HepG2 (cell line): ENCODE data around the gene NKRF. TPM values are rescaled to one million over a fixed set of nuclear protein-coding genes. Genes with fewer than 3 reads are reported as not detected.

Experiments
- ATAC-seq: fragments of 200-7000 bp; cut with Tn5 transposase; 3 replicates; pipeline ENCODE4 v1.9.1; 2020; ENCODE audit warnings: mild to moderate bottlenecking, moderate library complexity
- BruUV-seq: library from RNA; stranded (reverse); fragments of 400-500 nt; replicated peaks from 2 replicates; lab custom pipeline; 2021; lab: Mats Ljungman, UMichigan
- CTCF ChIA-PET: fragments of 300-600 bp; formaldehyde crosslinking; extraction: SDS; loops from one replicate; lab custom pipeline; 2021; ENCODE audit warnings: low total read pairs, inconsistent platforms, low intra/inter-chr PET ratio; lab: Yijun Ruan, JAX
- POLR2A ChIA-PET: fragments of 350-600 bp; sonication (Branson Sonifier 250); formaldehyde crosslinking; loops from one replicate; lab custom pipeline; 2020; ENCODE audit warnings: antibody characterized with exemption, inconsistent platforms; lab: Yijun Ruan, JAX
- DNase-seq: peaks from one replicate; pipeline ENCODE4 v3.0.0-alpha.2; 2015; ENCODE audit warnings: low spot score
- FAIRE-seq: peaks from 3 replicates; lab custom pipeline; 2011; peaks lifted over from hg19 to GRCh38; lab: Jason Lieb, UNC
- H2AFZ ChIP-seq: one replicate; pipeline ENCODE4 v1.6.1; 2011; ENCODE audit warnings: low read length, inconsistent platforms
- H3K27ac ChIP-seq: fragments of 300-600 bp; 3 replicates; pipeline ENCODE4 v1.8.0; 2011; ENCODE audit warnings: mixed run types, mild to moderate bottlenecking, mixed read lengths, low read length, inconsistent platforms; ENCODE audit not compliant: insufficient read depth; ENCODE audit errors: extremely low read length
- H3K27me3 ChIP-seq, 2 experiments: fragments of 200-600 bp in 1 of 2; 2 replicates in 1 of 2; 3 replicates in 1 of 2; pipeline versions ENCODE4 v1.6.0 to v1.8.0; 2011; ENCODE audit warnings: low read length in 2 of 2, mild to moderate bottlenecking in 2 of 2, moderate library complexity in 2 of 2, inconsistent platforms in 1 of 2; ENCODE audit not compliant: insufficient read depth in 2 of 2, control insufficient read depth in 1 of 2
- H3K36me3 ChIP-seq, 2 experiments: fragments of 200-600 bp in 1 of 2; replicated peaks in 1 of 2; 2 replicates in 1 of 2; 3 replicates in 1 of 2; pipeline versions ENCODE4 v1.5.1 to v1.8.0; 2011; ENCODE audit warnings: low read length in 2 of 2, inconsistent platforms in 1 of 2; ENCODE audit not compliant: insufficient read depth in 2 of 2, control insufficient read depth in 1 of 2
- H3K4me1 ChIP-seq: 2 replicates; pipeline ENCODE4 v1.5.1; 2012; ENCODE audit warnings: low read length, inconsistent platforms; ENCODE audit not compliant: insufficient read depth
- H3K4me2 ChIP-seq: 2 replicates; pipeline ENCODE4 v1.6.0; 2011; ENCODE audit warnings: low read depth, low read length, inconsistent platforms
- H3K4me3 ChIP-seq, 3 experiments: fragments of 200-600 bp in 1 of 3; sonication (generic), shearing (Covaris generic) in 1 of 3; replicated peaks in 1 of 3; 2 replicates each; pipeline ENCODE4 v1.5.1; 2011 to 2016; ENCODE audit warnings: low read length in 3 of 3, inconsistent platforms in 2 of 3, low read depth in 2 of 3, mild to moderate bottlenecking in 2 of 3, control low read depth in 1 of 3, mixed read lengths in 1 of 3; ENCODE audit not compliant: insufficient read depth in 1 of 3
- H3K79me2 ChIP-seq: one replicate; pipeline ENCODE4 v1.6.1; 2011; ENCODE audit warnings: low read length, inconsistent platforms; ENCODE audit not compliant: insufficient read depth
- H3K9ac ChIP-seq: 2 replicates; pipeline ENCODE4 v1.6.0; 2011; ENCODE audit warnings: mild to moderate bottlenecking, low read depth, low read length, inconsistent platforms; ENCODE audit not compliant: insufficient read depth
- H3K9me3 ChIP-seq: 2 replicates; pipeline ENCODE4 v1.5.1; 2012; ENCODE audit warnings: mild to moderate bottlenecking, low read length
- H4K20me1 ChIP-seq: 2 replicates; pipeline ENCODE4 v1.6.0; 2011; ENCODE audit warnings: inconsistent platforms, mild to moderate bottlenecking, low read length, moderate library complexity; ENCODE audit not compliant: insufficient read depth
- RBM22 ChIP-seq: fragments of 200-400 bp; formaldehyde crosslinking; optimal IDR thresholded peaks from 2 replicates; pipeline ENCODE3; 2017; ENCODE audit warnings: mild to moderate bottlenecking, low read length, moderate library complexity
- SAFB2 ChIP-seq: sonication (generic); formaldehyde crosslinking; IDR thresholded peaks from 2 replicates; pipeline ENCODE4 v1.5.1; 2020; ENCODE audit warnings: missing genetic modification reagents, low read depth, mild to moderate bottlenecking, borderline replicate concordance
- STAT5B ChIP-seq: sonication (generic); formaldehyde crosslinking; IDR thresholded peaks from 2 replicates; pipeline ENCODE4 v1.4.0; 2020; ENCODE audit warnings: missing genetic modification reagents
- ZNF782 ChIP-seq: sonication (generic); formaldehyde crosslinking; IDR thresholded peaks from 2 replicates; pipeline ENCODE4 v1.4.0; 2020; ENCODE audit warnings: missing genetic modification reagents, mild to moderate bottlenecking, borderline replicate concordance
- ZNF841 ChIP-seq: sonication (generic); formaldehyde crosslinking; IDR thresholded peaks from 2 replicates; pipeline ENCODE4 v1.8.1; 2023; ENCODE audit warnings: missing genetic modification reagents, borderline replicate concordance
- ZSCAN12 ChIP-seq: sonication (generic); formaldehyde crosslinking; IDR thresholded peaks from 2 replicates; pipeline ENCODE4 v1.9.0; 2021; ENCODE audit warnings: mild to moderate bottlenecking, missing genetic modification reagents
- WGBS: methylation state at CpG from one replicate; pipeline ENCODE4 v1.1.6; 2017; ENCODE audit warnings: low lambda C conversion rate; 5-methylcytosine and 5-hydroxymethylcytosine counted together
- in situ Hi-C: cut with HindIII; loops from 2 replicates; pipeline ENCODE4 v1.10.0; 2017; ENCODE audit warnings: low pct_unique_long_range_greater_than_20kb; ENCODE audit not compliant: extremely low pct_ligation_motif_present
- intact Hi-C: fragments of 100-400 bp; cut with micrococcal nuclease; formaldehyde crosslinking; loops from one replicate; pipeline ENCODE4 v1.10.0; 2022; ENCODE audit not compliant: unreplicated experiment
- polyA plus RNA-seq, 8 experiments: library from polyadenylated mRNA; depleted of rRNA in 3 of 8; stranded (reverse) in 7 of 8; unstranded in 1 of 8; fragments of >200 nt; fragmentation: Illumina TruSeq in 4 of 8; extraction: Trizol in 4 of 8; gene quantifications; 2 replicates each; pipeline versions ENCODE4 v1.2.1 to v1.2.3, GENCODE V29; 2011 to 2016; ENCODE audit warnings: low read depth in 4 of 8, missing spikeins in 1 of 8, mixed read lengths in 1 of 8; ENCODE audit not compliant: insufficient read depth in 1 of 8
- total RNA-seq, 5 experiments: library from RNA; depleted of rRNA; stranded (reverse); fragments of >200 nt; fragmentation: Illumina TruSeq; extraction: Trizol; gene quantifications; 2 replicates each; pipeline ENCODE4 v1.2.3, GENCODE V29; 2016; ENCODE audit warnings: low read depth in 1 of 5
- TF ChIP-seq, protein P1 (sequence below): sonication (generic); formaldehyde crosslinking; IDR thresholded peaks from 2 replicates; pipeline ENCODE4 v1.4.0; 2020; ENCODE audit warnings: mild to moderate bottlenecking, missing genetic modification reagents, borderline replicate concordance
- TF ChIP-seq, protein P2 (sequence below): sonication (generic); formaldehyde crosslinking; IDR thresholded peaks from 2 replicates; pipeline ENCODE4 v1.5.0; 2020; ENCODE audit warnings: missing genetic modification reagents
- TF ChIP-seq, protein P3 (sequence below): sonication (generic); formaldehyde crosslinking; IDR thresholded peaks from 2 replicates; pipeline ENCODE4 v1.4.0; 2020; ENCODE audit warnings: mild to moderate bottlenecking, missing genetic modification reagents
- TF ChIP-seq, protein P4 (sequence below): sonication (generic); formaldehyde crosslinking; conservative IDR thresholded peaks from 2 replicates; pipeline ENCODE4 v1.4.0; 2020; ENCODE audit warnings: missing genetic modification reagents

The NKRF gene
- total and polyA plus RNA-seq, 2 of the 13 experiments (the other 11 are each of a cell fraction or from before 2014, with no cell fraction given): 3.3 to 6.0 TPM

DNA sequence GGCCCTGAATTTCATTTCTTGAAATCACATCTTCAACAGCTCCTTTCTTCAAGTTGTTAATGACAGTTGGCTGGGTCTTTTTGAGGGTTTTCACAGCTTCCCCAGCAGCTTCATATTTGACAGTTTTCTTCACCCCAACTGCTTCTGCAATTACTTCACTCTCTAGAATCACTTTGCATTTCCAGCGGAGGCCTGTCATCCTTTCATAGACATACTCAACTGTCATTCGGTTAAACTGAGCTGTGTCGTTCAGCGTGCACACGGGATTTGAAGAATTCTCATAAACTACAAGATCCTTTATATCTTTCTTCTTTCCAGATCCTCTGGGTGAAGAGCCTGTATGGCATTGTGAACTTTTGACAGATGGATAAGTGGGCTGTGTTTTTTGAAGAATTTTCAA lies 16.4 kb downstream of the NKRF start:
- no peaks in the 10 kb centered on the region for H3K27me3 ChIP-seq
- BruUV-seq: TSS peak; percentile 24
- H3K79me2 ChIP-seq: no peaks in the 10 kb centered on the region
- WGBS: 96% methylated on average over 5 of the region's 5 CpGs
- POLR2A ChIA-PET: no interaction called here
- in situ Hi-C loops: no loop called here
- intact Hi-C loops: no loop called here
- no peaks in the 10 kb centered on the region for H3K9me3 ChIP-seq
- H4K20me1 ChIP-seq: no peaks in the 10 kb centered on the region
- no peak overlapping the region for H3K4me3 ChIP-seq
- CTCF ChIA-PET: no interaction called here
- no peak overlapping the region for H3K9ac ChIP-seq
- peaks cover 2 to 32% of the 10 kb centered on the region in 2 experiments; a peak in 3 of 5 replicates for H3K36me3 ChIP-seq
- ATAC-seq: no peak
- DNase-seq: no peak
- no peak overlapping the region for H3K27ac ChIP-seq
- no peak overlapping the region for H2AFZ ChIP-seq
- TF ChIP-seq ZSCAN12 (CRISPR knock-in tag) (no peak), SAFB2 (CRISPR knock-in tag) (no peak), RBM22 (no peak), ZNF841 (no peak), STAT5B (no peak), ZNF782 (CRISPR knock-in tag) (no peak)
- TF ChIP-seq, protein P1, sequence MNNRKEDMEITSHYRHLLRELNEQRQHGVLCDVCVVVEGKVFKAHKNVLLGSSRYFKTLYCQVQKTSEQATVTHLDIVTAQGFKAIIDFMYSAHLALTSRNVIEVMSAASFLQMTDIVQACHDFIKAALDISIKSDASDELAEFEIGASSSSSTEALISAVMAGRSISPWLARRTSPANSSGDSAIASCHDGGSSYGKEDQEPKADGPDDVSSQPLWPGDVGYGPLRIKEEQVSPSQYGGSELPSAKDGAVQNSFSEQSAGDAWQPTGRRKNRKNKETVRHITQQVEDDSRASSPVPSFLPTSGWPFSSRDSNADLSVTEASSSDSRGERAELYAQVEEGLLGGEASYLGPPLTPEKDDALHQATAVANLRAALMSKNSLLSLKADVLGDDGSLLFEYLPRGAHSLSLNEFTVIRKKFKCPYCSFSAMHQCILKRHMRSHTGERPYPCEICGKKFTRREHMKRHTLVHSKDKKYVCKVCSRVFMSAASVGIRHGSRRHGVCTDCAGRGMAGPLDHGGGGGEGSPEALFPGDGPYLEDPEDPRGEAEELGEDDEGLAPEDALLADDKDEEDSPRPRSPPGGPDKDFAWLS (CRISPR knock-in tag): no peak
- TF ChIP-seq, protein P2, sequence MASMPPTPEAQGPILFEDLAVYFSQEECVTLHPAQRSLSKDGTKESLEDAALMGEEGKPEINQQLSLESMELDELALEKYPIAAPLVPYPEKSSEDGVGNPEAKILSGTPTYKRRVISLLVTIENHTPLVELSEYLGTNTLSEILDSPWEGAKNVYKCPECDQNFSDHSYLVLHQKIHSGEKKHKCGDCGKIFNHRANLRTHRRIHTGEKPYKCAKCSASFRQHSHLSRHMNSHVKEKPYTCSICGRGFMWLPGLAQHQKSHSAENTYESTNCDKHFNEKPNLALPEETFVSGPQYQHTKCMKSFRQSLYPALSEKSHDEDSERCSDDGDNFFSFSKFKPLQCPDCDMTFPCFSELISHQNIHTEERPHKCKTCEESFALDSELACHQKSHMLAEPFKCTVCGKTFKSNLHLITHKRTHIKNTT (CRISPR knock-in tag): no peak
- TF ChIP-seq, protein P3, sequence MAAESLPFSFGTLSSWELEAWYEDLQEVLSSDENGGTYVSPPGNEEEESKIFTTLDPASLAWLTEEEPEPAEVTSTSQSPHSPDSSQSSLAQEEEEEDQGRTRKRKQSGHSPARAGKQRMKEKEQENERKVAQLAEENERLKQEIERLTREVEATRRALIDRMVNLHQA (CRISPR knock-in tag): no peak
- TF ChIP-seq, protein P4, sequence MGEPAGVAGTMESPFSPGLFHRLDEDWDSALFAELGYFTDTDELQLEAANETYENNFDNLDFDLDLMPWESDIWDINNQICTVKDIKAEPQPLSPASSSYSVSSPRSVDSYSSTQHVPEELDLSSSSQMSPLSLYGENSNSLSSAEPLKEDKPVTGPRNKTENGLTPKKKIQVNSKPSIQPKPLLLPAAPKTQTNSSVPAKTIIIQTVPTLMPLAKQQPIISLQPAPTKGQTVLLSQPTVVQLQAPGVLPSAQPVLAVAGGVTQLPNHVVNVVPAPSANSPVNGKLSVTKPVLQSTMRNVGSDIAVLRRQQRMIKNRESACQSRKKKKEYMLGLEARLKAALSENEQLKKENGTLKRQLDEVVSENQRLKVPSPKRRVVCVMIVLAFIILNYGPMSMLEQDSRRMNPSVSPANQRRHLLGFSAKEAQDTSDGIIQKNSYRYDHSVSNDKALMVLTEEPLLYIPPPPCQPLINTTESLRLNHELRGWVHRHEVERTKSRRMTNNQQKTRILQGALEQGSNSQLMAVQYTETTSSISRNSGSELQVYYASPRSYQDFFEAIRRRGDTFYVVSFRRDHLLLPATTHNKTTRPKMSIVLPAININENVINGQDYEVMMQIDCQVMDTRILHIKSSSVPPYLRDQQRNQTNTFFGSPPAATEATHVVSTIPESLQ: no peak
- no peaks in the 10 kb centered on the region for H3K4me1 ChIP-seq
- no peak overlapping the region for H3K4me2 ChIP-seq
- FAIRE-seq: no peak
